MM.1S (cell line): Measurements from ENCODE around the gene MLXIPL.
"Not testable (repeated sequence)": the region's sequence is repeated elsewhere in the genome, so short reads cannot be mapped to it uniquely, and the experiment has no call there.

Source experiments
- DNase-seq: peaks from one replicate; pipeline ENCODE4 v3.0.0-alpha.2; 2015
- H2AFZ ChIP-seq: fragments of 300-600 bp; sonication (generic); 2 replicates; pipeline ENCODE4 v1.6.0; 2016; ENCODE audit warnings: antibody characterized with exemption, low read length
- H3F3A ChIP-seq: fragments of 300-600 bp; sonication (generic); 2 replicates; pipeline ENCODE4 v1.6.1; 2016; ENCODE audit warnings: mild to moderate bottlenecking, antibody characterized with exemption, low read length, moderate library complexity, mixed read lengths; ENCODE audit not compliant: insufficient read depth
- H3K27ac ChIP-seq: fragments of 300-600 bp; sonication (generic); 2 replicates; pipeline ENCODE4 v1.5.1; 2016; ENCODE audit warnings: mild to moderate bottlenecking, low read length
- H3K27me3 ChIP-seq: fragments of 300-600 bp; sonication (generic); replicated peaks from 2 replicates; pipeline ENCODE4 v1.6.0; 2016; ENCODE audit warnings: low read length; ENCODE audit not compliant: insufficient read depth
- H3K36me3 ChIP-seq: fragments of 300-600 bp; sonication (generic); replicated peaks from 2 replicates; pipeline ENCODE4 v1.6.1; 2016; ENCODE audit warnings: mild to moderate bottlenecking, low read length, mixed read lengths; ENCODE audit not compliant: insufficient read depth
- H3K4me1 ChIP-seq: fragments of 300-600 bp; sonication (generic); 2 replicates; pipeline ENCODE4 v1.6.1; 2016; ENCODE audit warnings: low read length, mixed read lengths
- H3K4me2 ChIP-seq: fragments of 300-600 bp; sonication (generic); 2 replicates; pipeline ENCODE4 v1.6.0; 2016; ENCODE audit warnings: low read depth, low read length
- H3K4me3 ChIP-seq: fragments of 300-600 bp; sonication (generic); 2 replicates; pipeline ENCODE4 v1.5.1; 2016; ENCODE audit warnings: low read length, mixed read lengths
- H3K79me2 ChIP-seq: fragments of 300-600 bp; sonication (generic); 2 replicates; pipeline ENCODE4 v1.6.1; 2016; ENCODE audit warnings: mixed run types, low read length, mixed read lengths
- H3K9ac ChIP-seq: fragments of 300-600 bp; sonication (generic); 2 replicates; pipeline ENCODE4 v1.6.1; 2016; ENCODE audit warnings: low read length, mixed read lengths
- H3K9me2 ChIP-seq: fragments of 300-600 bp; sonication (generic); replicated peaks from 2 replicates; pipeline ENCODE4 v1.6.1; 2016; ENCODE audit warnings: mild to moderate bottlenecking, low read length, mixed read lengths; ENCODE audit not compliant: insufficient read depth
- H3K9me3 ChIP-seq: fragments of 300-600 bp; sonication (generic); replicated peaks from 2 replicates; pipeline ENCODE4 v1.6.1; 2016; ENCODE audit warnings: mild to moderate bottlenecking, low read length, mixed read lengths; ENCODE audit not compliant: insufficient read depth
- H4K20me1 ChIP-seq: fragments of 300-600 bp; sonication (generic); 2 replicates; pipeline ENCODE4 v1.6.1; 2016; ENCODE audit warnings: mild to moderate bottlenecking, low read length, moderate library complexity, mixed read lengths; ENCODE audit not compliant: insufficient read depth
- CTCF ChIP-seq: fragments of 300-600 bp; sonication (generic); IDR thresholded peaks from 2 replicates; pipeline ENCODE4 v1.5.1; 2016; ENCODE audit warnings: antibody characterized with exemption, low read length, mixed read lengths
- EZH2 ChIP-seq: fragments of 300-600 bp; sonication (generic); optimal IDR thresholded peaks from 2 replicates; pipeline ENCODE3; 2017; ENCODE audit warnings: low read depth, mild to moderate bottlenecking, antibody characterized with exemption, low read length, mixed read lengths
- EZH2phosphoT487 ChIP-seq: fragments of 300-600 bp; sonication (generic); IDR thresholded peaks from 2 replicates; pipeline ENCODE4 v1.6.1; 2018; ENCODE audit warnings: antibody characterized with exemption, low read length

Gene MLXIPL

GRCh38 chr7:73622527-73622908 is 1.8 kb downstream of the MLXIPL start:
- peaks cover 42% of the 10 kb centered on the region for H3K27me3 ChIP-seq
- no peak overlapping the region for H3K4me2 ChIP-seq
- no peaks in the 10 kb centered on the region for H3K9me2 ChIP-seq
- DNase-seq = no peak
- H3K4me3 ChIP-seq = no peak overlapping the region
- H3K4me1 ChIP-seq = no peaks in the 10 kb centered on the region
- TF ChIP-seq CTCF (no peak), EZH2 (no peak), EZH2phosphoT487 (no peak)
- H4K20me1 ChIP-seq = no peaks in the 10 kb centered on the region
- H3F3A ChIP-seq = no peaks in the 10 kb centered on the region
- no peak overlapping the region for H2AFZ ChIP-seq
- no peaks in the 10 kb centered on the region for H3K79me2 ChIP-seq
- H3K9ac ChIP-seq = no peak overlapping the region
- H3K27ac ChIP-seq = no peak overlapping the region
- H3K36me3 ChIP-seq = no peaks in the 10 kb centered on the region
- no peaks in the 10 kb centered on the region for H3K9me3 ChIP-seq

GRCh38 chr7:73621168-73622063 is 2.9 kb downstream of the MLXIPL start:
- H4K20me1 ChIP-seq = no peaks in the 10 kb centered on the region
- no peak overlapping the region for H3K4me2 ChIP-seq
- no peak for DNase-seq
- no peak overlapping the region for H2AFZ ChIP-seq
- no peaks in the 10 kb centered on the region for H3F3A ChIP-seq
- no peaks in the 10 kb centered on the region for H3K9me3 ChIP-seq
- no peak overlapping the region for H3K4me3 ChIP-seq
- H3K79me2 ChIP-seq = no peaks in the 10 kb centered on the region
- H3K4me1 ChIP-seq = no peaks in the 10 kb centered on the region
- H3K36me3 ChIP-seq = no peaks in the 10 kb centered on the region
- H3K9ac ChIP-seq = no peak overlapping the region
- no peaks in the 10 kb centered on the region for H3K9me2 ChIP-seq
- peaks cover 37% of the 10 kb centered on the region for H3K27me3 ChIP-seq
- TF ChIP-seq EZH2phosphoT487 = no peak
- TF ChIP-seq EZH2 = no peak
- no peak for TF ChIP-seq CTCF
- H3K27ac ChIP-seq = no peak overlapping the region

GRCh38 chr7:73619394-73619793 is 4.9 kb downstream of the MLXIPL start:
- not testable (repeated sequence) for H3K27ac ChIP-seq

GRCh38 chr7:73618538-73618937 is 5.8 kb downstream of the MLXIPL start:
- H3K27ac ChIP-seq = no peak overlapping the region
- peaks cover 33% of the 10 kb centered on the region for H3K27me3 ChIP-seq
- H3K36me3 ChIP-seq = no peaks in the 10 kb centered on the region
- H3F3A ChIP-seq = no peaks in the 10 kb centered on the region
- DNase-seq = no peak
- H3K9me2 ChIP-seq = no peaks in the 10 kb centered on the region
- no peak for TF ChIP-seq CTCF
- no peak for TF ChIP-seq EZH2
- no peak for TF ChIP-seq EZH2phosphoT487
- no peaks in the 10 kb centered on the region for H3K4me1 ChIP-seq
- H3K79me2 ChIP-seq = no peaks in the 10 kb centered on the region
- H3K9ac ChIP-seq = no peak overlapping the region
- no peak overlapping the region for H3K4me3 ChIP-seq
- H3K4me2 ChIP-seq = no peak overlapping the region
- no peaks in the 10 kb centered on the region for H4K20me1 ChIP-seq
- no peak overlapping the region for H2AFZ ChIP-seq
- H3K9me3 ChIP-seq = no peaks in the 10 kb centered on the region

More at GRCh38 chr7:73619394-73619793, 4.9 kb downstream of the MLXIPL start:
- not testable (repeated sequence) for H3K79me2 ChIP-seq, H3K36me3 ChIP-seq, H3K4me1 ChIP-seq, H3K9ac ChIP-seq, H3F3A ChIP-seq, H3K9me3 ChIP-seq, H3K4me3 ChIP-seq, H4K20me1 ChIP-seq, H3K4me2 ChIP-seq, H2AFZ ChIP-seq, DNase-seq, H3K9me2 ChIP-seq
- peaks cover 32% of the 10 kb centered on the region for H3K27me3 ChIP-seq

- H2AFZ ChIP-seq, H3K4me1 ChIP-seq, H3K4me3 ChIP-seq, H3K9me3 ChIP-seq, H3K79me2 ChIP-seq, H3K4me2 ChIP-seq, H3K9ac ChIP-seq, H4K20me1 ChIP-seq, H3F3A ChIP-seq, H3K36me3 ChIP-seq, H3K27ac ChIP-seq, DNase-seq, H3K9me2 ChIP-seq: not testable (repeated sequence)
- H3K27me3 ChIP-seq = peaks cover 29% of the 10 kb centered on the region
Observed at GRCh38 chr7:73617520-73617919, 6.8 kb downstream of the MLXIPL start.
